K562 (cell line): ENCODE data around the gene SLC17A8.

ENCODE experiments used
- GATA2 ChIP-seq: sonication (generic); formaldehyde crosslinking; IDR thresholded peaks from 2 replicates; pipeline ENCODE4 v1.4.0; 2020; ENCODE audit warnings: mild to moderate bottlenecking, missing genetic modification reagents
- NFYB ChIP-seq: IDR thresholded peaks from 2 replicates; pipeline ENCODE4 v1.6.1; 2011; ENCODE audit warnings: mild to moderate bottlenecking, moderate library complexity; ENCODE audit not compliant: insufficient read length; ENCODE audit errors: extremely low read depth
- POLR2A ChIP-seq: fragments of 450-650 bp; conservative IDR thresholded peaks from 2 replicates; pipeline ENCODE4 v1.6.1; 2016
- RAD21 ChIP-seq, 2 experiments: fragments of 250-450 bp in 1 of 2; fragments of 450-650 bp in 1 of 2; sonication (Bioruptor Pico) in 1 of 2; formaldehyde crosslinking in 1 of 2; IDR thresholded peaks in 1 of 2; conservative IDR thresholded peaks in 1 of 2; 2 replicates each; pipeline versions ENCODE4 v1.4.0 to v1.8.0; 2020 to 2022; ENCODE audit warnings: mild to moderate bottlenecking in 2 of 2, moderate library complexity in 1 of 2
- SRSF9 ChIP-seq: fragments of 200-400 bp; formaldehyde crosslinking; IDR thresholded peaks from 2 replicates; pipeline ENCODE4 v1.6.1; 2017; ENCODE audit warnings: low read depth, low read length, borderline replicate concordance
- TAF15 ChIP-seq: fragments of 200-400 bp; formaldehyde crosslinking; IDR thresholded peaks from 2 replicates; pipeline ENCODE4 v1.6.1; 2017; ENCODE audit warnings: mild to moderate bottlenecking, low read depth, low read length, moderate library complexity
- ZNF232 ChIP-seq: sonication (generic); formaldehyde crosslinking; IDR thresholded peaks from 2 replicates; pipeline ENCODE4 v1.8.0; 2022; ENCODE audit warnings: mild to moderate bottlenecking, missing genetic modification reagents
- TF ChIP-seq, protein P1 (sequence below), 3 experiments: IDR thresholded peaks in 2 of 3; conservative IDR thresholded peaks in 1 of 3; 2 replicates each; pipeline ENCODE4 v1.5.1; 2011 to 2012; ENCODE audit warnings: low read length in 3 of 3, mild to moderate bottlenecking in 3 of 3, control low read depth in 2 of 3, improper control_type of control experiment in 1 of 3, inconsistent platforms in 1 of 3, low read depth in 1 of 3, mixed read lengths in 1 of 3, moderate library complexity in 1 of 3; ENCODE audit not compliant: insufficient read depth in 2 of 3
- TF ChIP-seq, protein P2 (sequence below): sonication (generic); formaldehyde crosslinking; IDR thresholded peaks from 2 replicates; pipeline ENCODE4 v1.9.0; 2022; ENCODE audit warnings: mild to moderate bottlenecking, missing genetic modification reagents
- TF ChIP-seq, protein P3 (sequence below): fragments of 250-450 bp; sonication (Bioruptor Pico); IDR thresholded peaks from 2 replicates; pipeline ENCODE4 v1.5.1; 2021; ENCODE audit warnings: mild to moderate bottlenecking

DNA sequence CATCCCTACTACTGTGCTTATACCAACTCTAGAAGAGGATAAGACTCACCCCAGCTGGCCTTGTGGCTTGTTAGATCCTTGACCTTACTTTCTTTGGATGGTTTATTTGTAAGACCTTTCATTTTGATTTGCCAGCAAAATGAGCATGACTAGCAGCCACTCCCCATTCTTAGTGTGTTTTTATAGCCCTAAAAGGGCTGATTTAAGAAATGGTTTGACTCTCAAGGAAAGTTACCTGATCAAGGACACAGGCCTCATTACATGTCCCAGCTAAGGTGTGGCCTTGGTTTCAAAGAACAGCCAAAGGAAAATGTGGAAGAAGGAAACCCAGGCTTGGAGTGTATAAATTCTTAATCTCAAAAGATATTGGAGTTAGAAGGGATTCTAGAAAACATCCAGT is 41.4 kb downstream of the SLC17A8 start:
- TF ChIP-seq POLR2A, result no peak
- TF ChIP-seq ZNF232 (CRISPR knock-in tag), result no peak
- TF ChIP-seq, protein P1, sequence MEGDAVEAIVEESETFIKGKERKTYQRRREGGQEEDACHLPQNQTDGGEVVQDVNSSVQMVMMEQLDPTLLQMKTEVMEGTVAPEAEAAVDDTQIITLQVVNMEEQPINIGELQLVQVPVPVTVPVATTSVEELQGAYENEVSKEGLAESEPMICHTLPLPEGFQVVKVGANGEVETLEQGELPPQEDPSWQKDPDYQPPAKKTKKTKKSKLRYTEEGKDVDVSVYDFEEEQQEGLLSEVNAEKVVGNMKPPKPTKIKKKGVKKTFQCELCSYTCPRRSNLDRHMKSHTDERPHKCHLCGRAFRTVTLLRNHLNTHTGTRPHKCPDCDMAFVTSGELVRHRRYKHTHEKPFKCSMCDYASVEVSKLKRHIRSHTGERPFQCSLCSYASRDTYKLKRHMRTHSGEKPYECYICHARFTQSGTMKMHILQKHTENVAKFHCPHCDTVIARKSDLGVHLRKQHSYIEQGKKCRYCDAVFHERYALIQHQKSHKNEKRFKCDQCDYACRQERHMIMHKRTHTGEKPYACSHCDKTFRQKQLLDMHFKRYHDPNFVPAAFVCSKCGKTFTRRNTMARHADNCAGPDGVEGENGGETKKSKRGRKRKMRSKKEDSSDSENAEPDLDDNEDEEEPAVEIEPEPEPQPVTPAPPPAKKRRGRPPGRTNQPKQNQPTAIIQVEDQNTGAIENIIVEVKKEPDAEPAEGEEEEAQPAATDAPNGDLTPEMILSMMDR (IDR thresholded peaks at IDR 0.05 in 2 of 3, conservative IDR thresholded peaks at IDR 0.05 in 1 of 3; ENCODE audit: insufficient read depth in 2 of 3, low read depth in 1 of 3, low read length in 3 of 3), result no peak
- no peak for TF ChIP-seq SRSF9
- TF ChIP-seq, protein P2, sequence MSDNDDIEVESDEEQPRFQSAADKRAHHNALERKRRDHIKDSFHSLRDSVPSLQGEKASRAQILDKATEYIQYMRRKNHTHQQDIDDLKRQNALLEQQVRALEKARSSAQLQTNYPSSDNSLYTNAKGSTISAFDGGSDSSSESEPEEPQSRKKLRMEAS (CRISPR knock-in tag), result no peak
- no peak for TF ChIP-seq RAD21 (CRISPR knock-in tag; conservative IDR thresholded peaks at IDR 0.05 in 1 of 2, IDR thresholded peaks at IDR 0.05 in 1 of 2)
- no peak for TF ChIP-seq TAF15
- no peak for TF ChIP-seq NFYB
- TF ChIP-seq, protein P3, sequence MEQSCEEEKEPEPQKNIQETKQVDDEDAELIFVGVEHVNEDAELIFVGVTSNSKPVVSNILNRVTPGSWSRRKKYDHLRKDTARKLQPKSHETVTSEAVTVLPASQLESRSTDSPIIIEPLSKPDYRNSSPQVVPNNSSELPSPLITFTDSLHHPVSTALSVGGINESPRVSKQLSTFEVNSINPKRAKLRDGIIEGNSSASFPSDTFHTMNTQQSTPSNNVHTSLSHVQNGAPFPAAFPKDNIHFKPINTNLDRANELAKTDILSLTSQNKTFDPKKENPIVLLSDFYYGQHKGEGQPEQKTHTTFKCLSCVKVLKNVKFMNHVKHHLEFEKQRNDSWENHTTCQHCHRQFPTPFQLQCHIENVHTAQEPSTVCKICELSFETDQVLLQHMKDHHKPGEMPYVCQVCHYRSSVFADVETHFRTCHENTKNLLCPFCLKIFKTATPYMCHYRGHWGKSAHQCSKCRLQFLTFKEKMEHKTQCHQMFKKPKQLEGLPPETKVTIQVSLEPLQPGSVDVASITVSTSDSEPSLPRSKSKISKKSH (CRISPR knock-in tag), result no peak
- no peak for TF ChIP-seq GATA2 (CRISPR knock-in tag)
